ENCODE data around the gene SLC38A10.

DNA sequence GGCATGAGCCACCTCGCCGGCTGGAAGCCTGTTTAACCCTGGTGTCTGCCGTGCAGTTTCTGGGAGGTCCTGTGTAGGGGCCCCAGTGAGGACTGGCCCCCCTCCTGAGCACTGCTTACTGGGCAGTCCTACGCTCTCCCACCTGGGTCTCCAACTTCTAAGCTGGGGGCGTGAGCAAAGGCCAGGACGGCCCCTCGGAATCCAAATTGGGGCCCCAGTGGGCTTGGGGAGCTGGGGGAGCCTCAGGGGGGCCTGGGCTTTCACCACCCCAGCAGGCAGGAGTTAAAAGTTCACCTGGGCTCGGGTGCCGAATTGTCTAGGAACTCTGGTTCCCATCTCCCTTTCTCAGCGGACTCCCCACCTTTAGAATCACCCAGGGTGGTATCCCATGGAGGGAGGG lies 7.2 kb upstream of the SLC38A10 start:
- TF ChIP-seq, protein P1, sequence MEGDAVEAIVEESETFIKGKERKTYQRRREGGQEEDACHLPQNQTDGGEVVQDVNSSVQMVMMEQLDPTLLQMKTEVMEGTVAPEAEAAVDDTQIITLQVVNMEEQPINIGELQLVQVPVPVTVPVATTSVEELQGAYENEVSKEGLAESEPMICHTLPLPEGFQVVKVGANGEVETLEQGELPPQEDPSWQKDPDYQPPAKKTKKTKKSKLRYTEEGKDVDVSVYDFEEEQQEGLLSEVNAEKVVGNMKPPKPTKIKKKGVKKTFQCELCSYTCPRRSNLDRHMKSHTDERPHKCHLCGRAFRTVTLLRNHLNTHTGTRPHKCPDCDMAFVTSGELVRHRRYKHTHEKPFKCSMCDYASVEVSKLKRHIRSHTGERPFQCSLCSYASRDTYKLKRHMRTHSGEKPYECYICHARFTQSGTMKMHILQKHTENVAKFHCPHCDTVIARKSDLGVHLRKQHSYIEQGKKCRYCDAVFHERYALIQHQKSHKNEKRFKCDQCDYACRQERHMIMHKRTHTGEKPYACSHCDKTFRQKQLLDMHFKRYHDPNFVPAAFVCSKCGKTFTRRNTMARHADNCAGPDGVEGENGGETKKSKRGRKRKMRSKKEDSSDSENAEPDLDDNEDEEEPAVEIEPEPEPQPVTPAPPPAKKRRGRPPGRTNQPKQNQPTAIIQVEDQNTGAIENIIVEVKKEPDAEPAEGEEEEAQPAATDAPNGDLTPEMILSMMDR (IDR thresholded peaks at IDR 0.05 in 2 of 3, conservative IDR thresholded peaks at IDR 0.05 in 1 of 3; ENCODE audit: borderline replicate concordance in 1 of 3, insufficient read depth in 1 of 3, low read depth in 2 of 3, low read length in 2 of 3) = no peak
- TF ChIP-seq TCF7L2 (IDR thresholded peaks at IDR 0.05; ENCODE audit: borderline replicate concordance, extremely low read depth, insufficient read depth, insufficient read length) (no peak), EZH2 (IDR thresholded peaks at IDR 0.05) (no peak), POLR2AphosphoS5 (IDR thresholded peaks at IDR 0.05; ENCODE audit: low read depth, low read length) (no peak), POLR2A (IDR thresholded peaks at IDR 0.05; ENCODE audit: borderline replicate concordance, extremely low read depth, insufficient read depth, insufficient read length) (no peak), RAD21 (IDR thresholded peaks at IDR 0.05; ENCODE audit: low read depth) (no peak), JUND (IDR thresholded peaks at IDR 0.05) (no peak), EGR1 (IDR thresholded peaks at IDR 0.05; ENCODE audit: low read depth) (no peak), YY1 (IDR thresholded peaks at IDR 0.05; ENCODE audit: extremely low read depth, insufficient replicate concordance, low read depth, low read length) (no peak)
- TF ChIP-seq, protein P2, sequence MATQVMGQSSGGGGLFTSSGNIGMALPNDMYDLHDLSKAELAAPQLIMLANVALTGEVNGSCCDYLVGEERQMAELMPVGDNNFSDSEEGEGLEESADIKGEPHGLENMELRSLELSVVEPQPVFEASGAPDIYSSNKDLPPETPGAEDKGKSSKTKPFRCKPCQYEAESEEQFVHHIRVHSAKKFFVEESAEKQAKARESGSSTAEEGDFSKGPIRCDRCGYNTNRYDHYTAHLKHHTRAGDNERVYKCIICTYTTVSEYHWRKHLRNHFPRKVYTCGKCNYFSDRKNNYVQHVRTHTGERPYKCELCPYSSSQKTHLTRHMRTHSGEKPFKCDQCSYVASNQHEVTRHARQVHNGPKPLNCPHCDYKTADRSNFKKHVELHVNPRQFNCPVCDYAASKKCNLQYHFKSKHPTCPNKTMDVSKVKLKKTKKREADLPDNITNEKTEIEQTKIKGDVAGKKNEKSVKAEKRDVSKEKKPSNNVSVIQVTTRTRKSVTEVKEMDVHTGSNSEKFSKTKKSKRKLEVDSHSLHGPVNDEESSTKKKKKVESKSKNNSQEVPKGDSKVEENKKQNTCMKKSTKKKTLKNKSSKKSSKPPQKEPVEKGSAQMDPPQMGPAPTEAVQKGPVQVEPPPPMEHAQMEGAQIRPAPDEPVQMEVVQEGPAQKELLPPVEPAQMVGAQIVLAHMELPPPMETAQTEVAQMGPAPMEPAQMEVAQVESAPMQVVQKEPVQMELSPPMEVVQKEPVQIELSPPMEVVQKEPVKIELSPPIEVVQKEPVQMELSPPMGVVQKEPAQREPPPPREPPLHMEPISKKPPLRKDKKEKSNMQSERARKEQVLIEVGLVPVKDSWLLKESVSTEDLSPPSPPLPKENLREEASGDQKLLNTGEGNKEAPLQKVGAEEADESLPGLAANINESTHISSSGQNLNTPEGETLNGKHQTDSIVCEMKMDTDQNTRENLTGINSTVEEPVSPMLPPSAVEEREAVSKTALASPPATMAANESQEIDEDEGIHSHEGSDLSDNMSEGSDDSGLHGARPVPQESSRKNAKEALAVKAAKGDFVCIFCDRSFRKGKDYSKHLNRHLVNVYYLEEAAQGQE (IDR thresholded peaks at IDR 0.05; ENCODE audit: low read depth) = no peak
- TF ChIP-seq, protein P3, sequence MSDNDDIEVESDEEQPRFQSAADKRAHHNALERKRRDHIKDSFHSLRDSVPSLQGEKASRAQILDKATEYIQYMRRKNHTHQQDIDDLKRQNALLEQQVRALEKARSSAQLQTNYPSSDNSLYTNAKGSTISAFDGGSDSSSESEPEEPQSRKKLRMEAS (IDR thresholded peaks at IDR 0.05) = no peak
- TF ChIP-seq, protein P4, sequence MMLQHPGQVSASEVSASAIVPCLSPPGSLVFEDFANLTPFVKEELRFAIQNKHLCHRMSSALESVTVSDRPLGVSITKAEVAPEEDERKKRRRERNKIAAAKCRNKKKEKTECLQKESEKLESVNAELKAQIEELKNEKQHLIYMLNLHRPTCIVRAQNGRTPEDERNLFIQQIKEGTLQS (IDR thresholded peaks at IDR 0.05) = no peak
- TF ChIP-seq, protein P5, sequence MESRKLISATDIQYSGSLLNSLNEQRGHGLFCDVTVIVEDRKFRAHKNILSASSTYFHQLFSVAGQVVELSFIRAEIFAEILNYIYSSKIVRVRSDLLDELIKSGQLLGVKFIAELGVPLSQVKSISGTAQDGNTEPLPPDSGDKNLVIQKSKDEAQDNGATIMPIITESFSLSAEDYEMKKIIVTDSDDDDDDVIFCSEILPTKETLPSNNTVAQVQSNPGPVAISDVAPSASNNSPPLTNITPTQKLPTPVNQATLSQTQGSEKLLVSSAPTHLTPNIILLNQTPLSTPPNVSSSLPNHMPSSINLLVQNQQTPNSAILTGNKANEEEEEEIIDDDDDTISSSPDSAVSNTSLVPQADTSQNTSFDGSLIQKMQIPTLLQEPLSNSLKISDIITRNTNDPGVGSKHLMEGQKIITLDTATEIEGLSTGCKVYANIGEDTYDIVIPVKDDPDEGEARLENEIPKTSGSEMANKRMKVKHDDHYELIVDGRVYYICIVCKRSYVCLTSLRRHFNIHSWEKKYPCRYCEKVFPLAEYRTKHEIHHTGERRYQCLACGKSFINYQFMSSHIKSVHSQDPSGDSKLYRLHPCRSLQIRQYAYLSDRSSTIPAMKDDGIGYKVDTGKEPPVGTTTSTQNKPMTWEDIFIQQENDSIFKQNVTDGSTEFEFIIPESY (IDR thresholded peaks at IDR 0.05; ENCODE audit: extremely low read depth, insufficient replicate concordance, low read length) = no peak
